Breast epithelium (tissue), 4 donors: Measurements from ENCODE around the gene ITGB8. TPM values are rescaled to one million over a fixed set of nuclear protein-coding genes. Genes with fewer than 3 reads are reported as not detected.
A peak's percentile ranks its signal among the peaks of the same experiment; 100 is the strongest.

Source experiments
- DNase-seq, 2 donors: peaks; one replicate each; pipeline ENCODE4 v3.0.0-alpha.2; 2019; ENCODE audit warnings: low spot score in 2 of 2
- H3K27ac ChIP-seq, 2 donors: fragments of 200-600 bp; sonication (generic) in 1 of 2; one replicate each; pipeline ENCODE4 v1.5.1; 2016 to 2019; ENCODE audit warnings: mild to moderate bottlenecking in 1 of 2
- H3K27me3 ChIP-seq, 2 donors: fragments of 200-600 bp; sonication (generic) in 1 of 2; one replicate each; pipeline versions ENCODE4 v1.5.1 to v1.6.0; 2017 to 2019; ENCODE audit warnings: control low read depth in 1 of 2, mild to moderate bottlenecking in 1 of 2
- H3K36me3 ChIP-seq: fragments of 200-600 bp; one replicate; pipeline ENCODE4 v1.5.1; 2019
- H3K4me1 ChIP-seq, 2 donors: fragments of 200-600 bp; sonication (generic); one replicate each; pipeline ENCODE4 v1.5.1; 2016 to 2019; ENCODE audit warnings: control low read depth in 1 of 2
- H3K4me3 ChIP-seq, 3 donors: fragments of 200-600 bp; sonication (generic); 1 replicate in 2 of 3; 2 replicates in 1 of 3; pipeline ENCODE4 v1.5.1; 2016 to 2019; ENCODE audit warnings: mild to moderate bottlenecking in 3 of 3, moderate library complexity in 2 of 3
- H3K9me3 ChIP-seq, 2 donors: fragments of 200-600 bp; sonication (generic) in 1 of 2; one replicate each; pipeline ENCODE4 v1.5.1; 2016 to 2019; ENCODE audit warnings: control low read depth in 1 of 2
- CTCF ChIP-seq, 3 donors: fragments of 450-650 bp; IDR thresholded peaks; one replicate each; pipeline ENCODE4 v1.5.1; 2016 to 2017; ENCODE audit warnings: antibody characterized with exemption in 3 of 3, mild to moderate bottlenecking in 3 of 3, moderate library complexity in 3 of 3
- POLR2A ChIP-seq: fragments of 450-650 bp; IDR thresholded peaks from one replicate; pipeline ENCODE4 v1.6.1; 2016; ENCODE audit warnings: antibody characterized with exemption, mild to moderate bottlenecking, moderate library complexity
- POLR2AphosphoS5 ChIP-seq, 3 donors: sonication (generic); formaldehyde crosslinking; IDR thresholded peaks; one replicate each; pipeline ENCODE4 v1.6.1; 2017; ENCODE audit warnings: antibody characterized with exemption in 3 of 3
- intact Hi-C: fragments of 100-400 bp; cut with DNase I; formaldehyde crosslinking; loops from one replicate; pipeline ENCODE4 v1.15.1; 2023; ENCODE audit warnings: low total_unique reads
- total RNA-seq, 3 donors: library from RNA; depleted of rRNA; stranded (reverse); fragments of >200 nt; gene quantifications; one replicate each; pipeline ENCODE4 v1.1.0, GENCODE V29; 2016

ITGB8 gene
- total RNA-seq, 3 donors from 2014 or later, result 1.6 to 154 (median 52.1) TPM

GRCh38 chr7:20407585-20408466, 77.1 kb downstream of the ITGB8 start:
- no peak for DNase-seq
- intact Hi-C loops, result no loop called here
- Histone ChIP-seq H3K9me3 (no peaks in the 10 kb centered on the region), H3K36me3 (no peaks in the 10 kb centered on the region), H3K27ac (peak overlapping the region; percentile 50 to 51), H3K4me1 (no peaks in the 10 kb centered on the region), H3K4me3 (no peak overlapping the region), H3K27me3 (no peaks in the 10 kb centered on the region)
- TF ChIP-seq POLR2AphosphoS5 (IDR thresholded peaks at IDR 0.05), result no peak
- TF ChIP-seq POLR2A, result no peak
- no peak for TF ChIP-seq CTCF (IDR thresholded peaks at IDR 0.05)

- no peak overlapping the region for H3K27ac ChIP-seq
- intact Hi-C loops, result no loop called here
Observed at GRCh38 chr7:20408467-20408826, 77.7 kb downstream of the ITGB8 start.

GRCh38 chr7:20409961-20410360, 79.3 kb downstream of the ITGB8 start:
- intact Hi-C loops, result no loop called here
- Histone ChIP-seq H3K36me3 (no peaks in the 10 kb centered on the region), H3K27me3 (no peaks in the 10 kb centered on the region), H3K27ac (no peak overlapping the region), H3K9me3 (no peaks in the 10 kb centered on the region), H3K4me1 (no peaks in the 10 kb centered on the region), H3K4me3 (no peak overlapping the region)
- DNase-seq, result no peak
- TF ChIP-seq POLR2AphosphoS5 (IDR thresholded peaks at IDR 0.05) (no peak), CTCF (IDR thresholded peaks at IDR 0.05) (no peak), POLR2A (no peak)

More at GRCh38 chr7:20408467-20408826, 77.7 kb downstream of the ITGB8 start:
- no peaks in the 10 kb centered on the region for H3K27me3 ChIP-seq
- H3K36me3 ChIP-seq, result no peaks in the 10 kb centered on the region
- TF ChIP-seq POLR2AphosphoS5 (IDR thresholded peaks at IDR 0.05) (no peak), POLR2A (no peak), CTCF (IDR thresholded peaks at IDR 0.05) (no peak)
- DNase-seq, result no peak
- H3K4me1 ChIP-seq, result no peaks in the 10 kb centered on the region
- no peaks in the 10 kb centered on the region for H3K9me3 ChIP-seq
- H3K4me3 ChIP-seq, result no peak overlapping the region

- H3K27ac ChIP-seq, result no peak overlapping the region
- no peaks in the 10 kb centered on the region for H3K4me1 ChIP-seq
- TF ChIP-seq POLR2A (no peak), CTCF (IDR thresholded peaks at IDR 0.05) (no peak), POLR2AphosphoS5 (IDR thresholded peaks at IDR 0.05) (no peak)
- H3K4me3 ChIP-seq, result no peak overlapping the region
- H3K27me3 ChIP-seq, result no peaks in the 10 kb centered on the region
- no peaks in the 10 kb centered on the region for H3K9me3 ChIP-seq
- no peaks in the 10 kb centered on the region for H3K36me3 ChIP-seq
- DNase-seq, result no peak
- intact Hi-C loops, result no loop called here
Observed at GRCh38 chr7:20411372-20411771, 80.7 kb downstream of the ITGB8 start.

GRCh38 chr7:20412032-20412431, 81.3 kb downstream of the ITGB8 start:
- Histone ChIP-seq H3K27me3 (no peaks in the 10 kb centered on the region), H3K4me3 (no peak overlapping the region), H3K4me1 (no peaks in the 10 kb centered on the region), H3K9me3 (no peaks in the 10 kb centered on the region), H3K27ac (no peak overlapping the region), H3K36me3 (no peaks in the 10 kb centered on the region)
- no peak for DNase-seq
- intact Hi-C loops, result no loop called here
- TF ChIP-seq POLR2A, result no peak
- no peak for TF ChIP-seq CTCF (IDR thresholded peaks at IDR 0.05)
- TF ChIP-seq POLR2AphosphoS5 (IDR thresholded peaks at IDR 0.05), result no peak
